B cell (primary cell): Measurements from ENCODE around the gene NEK5. TPM values are rescaled to one million over a fixed set of nuclear protein-coding genes. Genes with fewer than 3 reads are reported as not detected.

Experiments used
- ATAC-seq: fragments of 200-7000 bp; cut with Tn5 transposase; one replicate; pipeline ENCODE4 v1.10.0; 2021; ENCODE audit warnings: low read depth, mild to moderate bottlenecking, moderate number of reproducible peaks, moderate library complexity
- CTCF ChIA-PET: fragments of 350-600 bp; sonication (Branson Sonifier 250); formaldehyde crosslinking; loops from one replicate; lab custom pipeline; 2021; ENCODE audit warnings: antibody characterized with exemption, inconsistent platforms; lab: Charles Lee
- POLR2A ChIA-PET: fragments of 350-600 bp; sonication (Branson Sonifier 250); formaldehyde crosslinking; loops from one replicate; lab custom pipeline; 2021; ENCODE audit warnings: antibody characterized with exemption; lab: Charles Lee
- DNase-seq: peaks from one replicate; pipeline ENCODE4 v3.0.0; 2013
- H2AFZ ChIP-seq: 2 replicates; pipeline ENCODE4 v1.6.1; 2012; ENCODE audit warnings: mild to moderate bottlenecking, low read depth, low read length; ENCODE audit not compliant: insufficient read depth, poor library complexity, severe bottlenecking
- H3K27ac ChIP-seq, 2 donors: 1 replicate in 1 of 2; 2 replicates in 1 of 2; pipeline ENCODE4 v1.5.1; 2012 to 2013; ENCODE audit warnings: low read length in 2 of 2, mild to moderate bottlenecking in 2 of 2, moderate library complexity in 1 of 2
- H3K27me3 ChIP-seq, 4 experiments: fragments of 200-600 bp in 1 of 4; sonication (generic) in 1 of 4; replicated peaks in 1 of 4; 1 replicate in 2 of 4; 2 replicates in 2 of 4; pipeline versions ENCODE4 v1.6.1 to v1.7.0; 2013 to 2016; ENCODE audit warnings: low read length in 3 of 4, mild to moderate bottlenecking in 2 of 4, mixed read lengths in 1 of 4, moderate library complexity in 1 of 4; ENCODE audit not compliant: insufficient read depth in 4 of 4, control insufficient read depth in 3 of 4; ENCODE audit errors: control extremely low read depth in 1 of 4
- H3K36me3 ChIP-seq, 2 experiments: replicated peaks in 1 of 2; 1 replicate in 1 of 2; 2 replicates in 1 of 2; pipeline versions ENCODE4 v1.6.1 to v1.7.1; 2013; ENCODE audit warnings: low read length in 1 of 2; ENCODE audit not compliant: insufficient read depth in 2 of 2, control insufficient read depth in 1 of 2; ENCODE audit errors: control extremely low read depth in 1 of 2, extremely low read depth in 1 of 2
- H3K4me1 ChIP-seq, 2 donors: fragments of 200-600 bp in 1 of 2; sonication (generic) in 1 of 2; 1 replicate in 1 of 2; 2 replicates in 1 of 2; pipeline versions ENCODE4 v1.5.1 to v1.6.1; 2013 to 2017; ENCODE audit warnings: low read length in 2 of 2; ENCODE audit not compliant: control insufficient read depth in 2 of 2, insufficient read depth in 2 of 2
- H3K4me2 ChIP-seq: replicated peaks from 2 replicates; pipeline ENCODE3; 2012; ENCODE audit warnings: mild to moderate bottlenecking, low read depth, low read length; ENCODE audit not compliant: poor library complexity, severe bottlenecking
- H3K4me3 ChIP-seq, 5 experiments: fragments of 200-600 bp in 1 of 5; sonication (generic) in 1 of 5; 1 replicate in 3 of 5; 2 replicates in 2 of 5; pipeline versions ENCODE4 v1.5.1 to v1.7.0; 2011 to 2016; ENCODE audit warnings: low read length in 4 of 5, mild to moderate bottlenecking in 4 of 5, low read depth in 2 of 5, control low read depth in 1 of 5, moderate library complexity in 1 of 5; ENCODE audit not compliant: insufficient read depth in 1 of 5; ENCODE audit errors: control extremely low read depth in 1 of 5, extremely low read depth in 1 of 5
- H3K79me2 ChIP-seq: fragments of 200-600 bp; sonication (generic); one replicate; pipeline ENCODE4 v1.6.0; 2016; ENCODE audit warnings: low read length; ENCODE audit not compliant: control insufficient read depth, insufficient read depth
- H3K9ac ChIP-seq: fragments of 200-600 bp; sonication (generic); 2 replicates; pipeline ENCODE4 v1.6.1; 2017; ENCODE audit warnings: mild to moderate bottlenecking, low read length, moderate library complexity
- H3K9me3 ChIP-seq, 3 donors: one replicate each; pipeline versions ENCODE4 v1.6.1 to v1.7.1; 2013; ENCODE audit warnings: low read length in 2 of 3; ENCODE audit not compliant: control insufficient read depth in 2 of 3, insufficient read depth in 1 of 3; ENCODE audit errors: control extremely low read depth in 1 of 3
- H4K20me1 ChIP-seq: 2 replicates; pipeline ENCODE4 v1.6.0; 2012; ENCODE audit warnings: mild to moderate bottlenecking, low read length; ENCODE audit not compliant: insufficient read depth, control insufficient read depth, poor library complexity, severe bottlenecking
- H3K27ac Mint-ChIP-seq: one replicate; pipeline ENCODE4 v1.8.0; 2021; ENCODE audit warnings: mixed read lengths
- H3K27me3 Mint-ChIP-seq: one replicate; pipeline ENCODE4 v1.8.0; 2021; ENCODE audit warnings: mixed read lengths
- H3K4me1 Mint-ChIP-seq: one replicate; pipeline ENCODE4 v1.8.0; 2021; ENCODE audit warnings: mixed read lengths
- H3K4me3 Mint-ChIP-seq: one replicate; pipeline ENCODE4 v1.8.0; 2021; ENCODE audit warnings: mixed read lengths
- H3K9me3 Mint-ChIP-seq: one replicate; pipeline ENCODE4 v1.8.0; 2022; ENCODE audit warnings: mixed read lengths; ENCODE audit not compliant: insufficient read depth
- EZH2 ChIP-seq: IDR thresholded peaks from 2 replicates; pipeline ENCODE4 v1.6.1; 2012; ENCODE audit warnings: borderline replicate concordance, low read depth, mild to moderate bottlenecking, moderate library complexity, low read length; ENCODE audit not compliant: insufficient read depth, poor library complexity, severe bottlenecking
- WGBS: methylation state at CpG from one replicate; pipeline ENCODE4 v1.1.5; 2013; ENCODE audit warnings: missing lambda C conversion rate; ENCODE audit not compliant: insufficient coverage; 5-methylcytosine and 5-hydroxymethylcytosine counted together
- intact Hi-C: fragments of 100-400 bp; cut with micrococcal nuclease; formaldehyde crosslinking; loops from one replicate; pipeline ENCODE4 v1.10.0; 2022
- polyA plus RNA-seq: library from polyadenylated mRNA; depleted of rRNA; stranded (reverse); fragments of >200 nt; gene quantifications from 2 replicates; pipeline ENCODE4 v1.2.3, GENCODE V29; 2012
- total RNA-seq, 2 donors: library from RNA; stranded (reverse); fragments of 120-200 nt in 1 of 2; gene quantifications; 1 replicate in 1 of 2; 2 replicates in 1 of 2; pipeline versions ENCODE4 v1.2.3 to v1.2.4, GENCODE V29; 2013 to 2022
- TF ChIP-seq, protein P1 (sequence below): fragments of 200-600 bp; IDR thresholded peaks from one replicate; pipeline ENCODE4 v1.8.0; 2022; ENCODE audit warnings: antibody characterized with exemption, mild to moderate bottlenecking

The NEK5 gene
- total and polyA plus RNA-seq, 2 donors (not counting 1 experiment from before 2014, with no cell fraction given) = not detected

DNA sequence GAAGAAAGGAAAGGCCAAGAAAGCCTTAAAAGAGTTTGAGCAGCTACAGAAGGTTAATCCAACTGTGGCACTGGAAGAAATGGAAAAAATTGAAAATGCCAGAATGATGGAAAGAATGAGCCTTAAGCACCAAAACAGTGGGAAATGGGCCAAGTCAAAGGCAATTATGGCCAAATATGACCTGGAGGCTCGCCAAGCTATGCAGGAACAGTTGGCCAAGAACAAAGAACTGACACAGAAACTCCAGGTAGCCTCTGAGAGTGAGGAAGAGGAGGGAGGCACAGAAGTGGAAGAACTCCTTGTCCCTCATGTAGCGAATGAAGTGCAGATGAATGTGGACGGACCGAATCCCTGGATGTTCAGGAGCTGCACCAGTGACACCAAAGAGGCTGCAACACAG lies 99.3 kb downstream of the NEK5 start:
- no peaks in the 10 kb centered on the region for H3K9me3 Mint-ChIP-seq
- no peak overlapping the region for H3K4me2 ChIP-seq
- H3K27me3 Mint-ChIP-seq = no peaks in the 10 kb centered on the region
- no peaks in the 10 kb centered on the region for H3K27me3 ChIP-seq
- H3K9me3 ChIP-seq = no peaks in the 10 kb centered on the region
- no peak overlapping the region for H2AFZ ChIP-seq
- no peak overlapping the region for H3K4me3 ChIP-seq
- H3K9ac ChIP-seq = no peak overlapping the region
- peaks cover 27% of the 10 kb centered on the region for H4K20me1 ChIP-seq
- intact Hi-C loops = no loop called here
- H3K4me1 Mint-ChIP-seq = peaks cover 16% of the 10 kb centered on the region
- H3K36me3 ChIP-seq = peaks cover 0 to 37% of the 10 kb centered on the region in 2 experiments
- no peak overlapping the region for H3K4me3 Mint-ChIP-seq
- H3K27ac Mint-ChIP-seq = no peak overlapping the region
- H3K27ac ChIP-seq = no peak overlapping the region
- CTCF ChIA-PET = interaction anchor here (1.4 kb wide), 1 partner anchor 8 kb away, joined by 3 read pairs; no protein-coding TSS in a partner anchor
- H3K79me2 ChIP-seq = peaks cover 25% of the 10 kb centered on the region
- ATAC-seq = no peak
- TF ChIP-seq, protein P1, sequence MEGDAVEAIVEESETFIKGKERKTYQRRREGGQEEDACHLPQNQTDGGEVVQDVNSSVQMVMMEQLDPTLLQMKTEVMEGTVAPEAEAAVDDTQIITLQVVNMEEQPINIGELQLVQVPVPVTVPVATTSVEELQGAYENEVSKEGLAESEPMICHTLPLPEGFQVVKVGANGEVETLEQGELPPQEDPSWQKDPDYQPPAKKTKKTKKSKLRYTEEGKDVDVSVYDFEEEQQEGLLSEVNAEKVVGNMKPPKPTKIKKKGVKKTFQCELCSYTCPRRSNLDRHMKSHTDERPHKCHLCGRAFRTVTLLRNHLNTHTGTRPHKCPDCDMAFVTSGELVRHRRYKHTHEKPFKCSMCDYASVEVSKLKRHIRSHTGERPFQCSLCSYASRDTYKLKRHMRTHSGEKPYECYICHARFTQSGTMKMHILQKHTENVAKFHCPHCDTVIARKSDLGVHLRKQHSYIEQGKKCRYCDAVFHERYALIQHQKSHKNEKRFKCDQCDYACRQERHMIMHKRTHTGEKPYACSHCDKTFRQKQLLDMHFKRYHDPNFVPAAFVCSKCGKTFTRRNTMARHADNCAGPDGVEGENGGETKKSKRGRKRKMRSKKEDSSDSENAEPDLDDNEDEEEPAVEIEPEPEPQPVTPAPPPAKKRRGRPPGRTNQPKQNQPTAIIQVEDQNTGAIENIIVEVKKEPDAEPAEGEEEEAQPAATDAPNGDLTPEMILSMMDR = no peak
- no peak for TF ChIP-seq EZH2
- no peak for DNase-seq
- H3K4me1 ChIP-seq = no peaks in the 10 kb centered on the region
- 97% methylated on average over 4 of the region's 4 CpGs for WGBS
- POLR2A ChIA-PET = no interaction called here

DNA sequence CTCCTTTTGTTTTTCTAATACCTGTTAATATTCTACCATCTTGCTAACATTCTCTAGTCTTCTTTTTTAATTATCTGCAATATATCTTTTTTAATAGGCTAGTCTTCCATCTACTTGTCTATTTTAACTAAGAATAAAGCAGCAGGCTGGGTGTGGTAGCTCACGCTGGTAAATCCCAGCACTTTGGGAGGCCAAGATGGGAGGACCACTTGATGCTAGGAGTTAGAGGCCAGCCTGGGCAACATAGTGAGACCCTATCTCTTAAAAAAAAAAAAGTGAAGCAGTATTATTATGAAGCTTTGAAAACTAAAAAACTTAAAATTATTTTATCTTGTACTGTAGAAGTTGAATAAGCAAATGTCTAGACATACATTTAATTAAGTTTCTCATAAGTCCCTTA lies 101.0 kb downstream of the NEK5 start:
- Histone ChIP-seq H4K20me1 (peaks cover 25% of the 10 kb centered on the region), H3K27me3 (no peaks in the 10 kb centered on the region), H3K79me2 (peaks cover 32% of the 10 kb centered on the region), H3K27ac (no peak overlapping the region), H3K36me3 (peaks cover 3 to 46% of the 10 kb centered on the region in 2 experiments), H3K4me3 (no peak overlapping the region), H3K4me2 (no peak overlapping the region), H3K9ac (no peak overlapping the region), H2AFZ (no peak overlapping the region), H3K9me3 (no peaks in the 10 kb centered on the region), H3K4me1 (no peaks in the 10 kb centered on the region)
- ATAC-seq = no peak
- Mint-ChIP-seq H3K27me3 (no peaks in the 10 kb centered on the region), H3K4me1 (peaks cover 16% of the 10 kb centered on the region), H3K4me3 (no peak overlapping the region), H3K9me3 (no peaks in the 10 kb centered on the region), H3K27ac (no peak overlapping the region)
- POLR2A ChIA-PET = no interaction called here
- TF ChIP-seq, protein P1 = no peak
- no peak for TF ChIP-seq EZH2
- CTCF ChIA-PET = no interaction called here
- WGBS = no CpG with 5 or more reads among the region's 1 CpG
- no peak for DNase-seq
- intact Hi-C loops = no loop called here
